ENCODE data around the gene FGF14.

DNA sequence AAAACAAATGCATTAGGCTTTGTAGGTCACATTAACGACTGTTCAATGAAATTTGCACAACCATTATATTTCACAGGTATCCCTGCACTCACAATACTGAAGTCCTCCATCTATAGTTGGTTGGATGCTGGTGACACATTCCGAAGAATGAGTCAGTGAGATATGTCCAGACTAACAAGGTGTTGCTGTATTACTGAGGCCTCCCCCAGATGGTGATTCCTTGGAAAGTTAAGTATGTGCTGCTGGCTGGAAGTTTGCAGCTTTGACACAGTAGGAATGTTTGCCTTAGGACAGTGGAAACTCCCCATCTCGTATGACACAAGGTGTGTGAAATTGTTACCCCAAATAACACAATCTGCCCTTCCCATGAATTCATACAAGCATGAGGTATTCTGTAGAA, 46.6 kb downstream of the FGF14 start:
- TF ChIP-seq, protein P1, sequence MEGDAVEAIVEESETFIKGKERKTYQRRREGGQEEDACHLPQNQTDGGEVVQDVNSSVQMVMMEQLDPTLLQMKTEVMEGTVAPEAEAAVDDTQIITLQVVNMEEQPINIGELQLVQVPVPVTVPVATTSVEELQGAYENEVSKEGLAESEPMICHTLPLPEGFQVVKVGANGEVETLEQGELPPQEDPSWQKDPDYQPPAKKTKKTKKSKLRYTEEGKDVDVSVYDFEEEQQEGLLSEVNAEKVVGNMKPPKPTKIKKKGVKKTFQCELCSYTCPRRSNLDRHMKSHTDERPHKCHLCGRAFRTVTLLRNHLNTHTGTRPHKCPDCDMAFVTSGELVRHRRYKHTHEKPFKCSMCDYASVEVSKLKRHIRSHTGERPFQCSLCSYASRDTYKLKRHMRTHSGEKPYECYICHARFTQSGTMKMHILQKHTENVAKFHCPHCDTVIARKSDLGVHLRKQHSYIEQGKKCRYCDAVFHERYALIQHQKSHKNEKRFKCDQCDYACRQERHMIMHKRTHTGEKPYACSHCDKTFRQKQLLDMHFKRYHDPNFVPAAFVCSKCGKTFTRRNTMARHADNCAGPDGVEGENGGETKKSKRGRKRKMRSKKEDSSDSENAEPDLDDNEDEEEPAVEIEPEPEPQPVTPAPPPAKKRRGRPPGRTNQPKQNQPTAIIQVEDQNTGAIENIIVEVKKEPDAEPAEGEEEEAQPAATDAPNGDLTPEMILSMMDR (IDR thresholded peaks at IDR 0.05) = no peak
- no peak for TF ChIP-seq EP300 (IDR thresholded peaks at IDR 0.05; ENCODE audit: low read depth)
